Peyer's patch (tissue), 4 donors: ENCODE results near the gene F2RL3. TPM values are rescaled to one million over a fixed set of nuclear protein-coding genes. Genes with fewer than 3 reads are reported as not detected.

Experiments used
- DNase-seq, 3 donors: peaks; one replicate each; pipeline ENCODE4 v3.0.0-alpha.2; 2017 to 2019
- H3K27ac ChIP-seq, 4 donors: fragments of 200-600 bp; sonication (generic); one replicate each; pipeline ENCODE4 v1.5.1; 2016 to 2019
- H3K27me3 ChIP-seq, 2 donors: fragments of 200-600 bp; sonication (generic); one replicate each; pipeline ENCODE4 v1.5.1; 2019
- H3K36me3 ChIP-seq, 3 donors: fragments of 200-600 bp; sonication (generic); one replicate each; pipeline ENCODE4 v1.5.1; 2016 to 2019
- H3K4me1 ChIP-seq, 4 donors: fragments of 200-600 bp; sonication (generic); one replicate each; pipeline ENCODE4 v1.5.1; 2016 to 2019
- H3K4me3 ChIP-seq, 4 donors: fragments of 200-600 bp; sonication (generic); 1 replicate in 3 of 4; 2 replicates in 1 of 4; pipeline ENCODE4 v1.5.1; 2016 to 2019; ENCODE audit warnings: mild to moderate bottlenecking in 1 of 4
- H3K9me3 ChIP-seq, 4 donors: fragments of 200-600 bp; sonication (generic); one replicate each; pipeline ENCODE4 v1.5.1; 2016 to 2019; ENCODE audit warnings: mild to moderate bottlenecking in 1 of 4
- CTCF ChIP-seq, 6 experiments: fragments of 450-650 bp in 4 of 6; fragments of 200-600 bp in 2 of 6; sonication (generic) in 1 of 6; IDR thresholded peaks; one replicate each; pipeline ENCODE4 v1.5.1; 2017 to 2019; ENCODE audit warnings: antibody characterized with exemption in 6 of 6, mild to moderate bottlenecking in 3 of 6, moderate library complexity in 1 of 6
- POLR2A ChIP-seq, 2 donors: fragments of 450-650 bp; IDR thresholded peaks; one replicate each; pipeline ENCODE4 v1.5.1; 2017; ENCODE audit warnings: antibody characterized with exemption in 2 of 2, mild to moderate bottlenecking in 2 of 2, moderate library complexity in 2 of 2
- total RNA-seq, 4 donors: library from RNA; depleted of rRNA; stranded (reverse); fragments of >200 nt; gene quantifications; one replicate each; pipeline ENCODE4 v1.1.0, GENCODE V29; 2016

The F2RL3 gene
- total RNA-seq, 4 donors from 2014 or later: 3.9 to 11.6 (median 5.1) TPM

GRCh38 chr19:16896146-16897028, 7.6 kb downstream of the F2RL3 start:
- H3K27me3 ChIP-seq: no peaks in the 10 kb centered on the region
- H3K4me1 ChIP-seq: peaks cover 0 to 29% (median 14%) of the 10 kb centered on the region in 4 donors
- TF ChIP-seq CTCF (IDR thresholded peaks at IDR 0.05): no peak
- TF ChIP-seq POLR2A (IDR thresholded peaks at IDR 0.05): no peak
- H3K4me3 ChIP-seq: peak overlapping the region; percentile 51 to 57 (median 55)
- DNase-seq: no peak
- no peaks in the 10 kb centered on the region for H3K36me3 ChIP-seq
- H3K27ac ChIP-seq: peak overlapping the region; percentile 63 to 72 (median 68)
- H3K9me3 ChIP-seq: no peaks in the 10 kb centered on the region

- DNase-seq: peak; percentile 86 to 94 (median 89)
- Histone ChIP-seq H3K9me3 (no peaks in the 10 kb centered on the region), H3K27ac (peak overlapping the region; percentile 51 to 82 (median 74)), H3K4me1 (peaks cover 0 to 29% (median 14%) of the 10 kb centered on the region in 4 donors), H3K4me3 (peak overlapping the region; percentile 54 to 58 (median 56)), H3K36me3 (no peaks in the 10 kb centered on the region), H3K27me3 (no peaks in the 10 kb centered on the region)
- TF ChIP-seq CTCF (IDR thresholded peaks at IDR 0.05) (no peak), POLR2A (IDR thresholded peaks at IDR 0.05) (peak in 1 of 2 donors; percentile 19)
Observed at GRCh38 chr19:16897029-16897855, 8.4 kb downstream of the F2RL3 start.

GRCh38 chr19:16897856-16898161, 9.0 kb downstream of the F2RL3 start:
- H3K36me3 ChIP-seq: no peaks in the 10 kb centered on the region
- peaks cover 0 to 29% (median 14%) of the 10 kb centered on the region in 4 donors for H3K4me1 ChIP-seq
- no peaks in the 10 kb centered on the region for H3K27me3 ChIP-seq
- no peaks in the 10 kb centered on the region for H3K9me3 ChIP-seq
- peak overlapping the region; percentile 54 to 58 (median 56) for H3K4me3 ChIP-seq
- TF ChIP-seq POLR2A (IDR thresholded peaks at IDR 0.05) (no peak), CTCF (IDR thresholded peaks at IDR 0.05) (no peak)
- DNase-seq: peak in 1 of 3 donors; percentile 35
- peak overlapping the region; percentile 51 to 82 (median 74) for H3K27ac ChIP-seq

GRCh38 chr19:16898361-16899015, 9.7 kb downstream of the F2RL3 start:
- no peaks in the 10 kb centered on the region for H3K9me3 ChIP-seq
- no peak overlapping the region for H3K27ac ChIP-seq
- TF ChIP-seq CTCF (IDR thresholded peaks at IDR 0.05) (no peak), POLR2A (IDR thresholded peaks at IDR 0.05) (no peak)
- no peaks in the 10 kb centered on the region for H3K27me3 ChIP-seq
- H3K36me3 ChIP-seq: no peaks in the 10 kb centered on the region
- no peak for DNase-seq
- H3K4me3 ChIP-seq: no peak overlapping the region
- peaks cover 0 to 29% (median 12%) of the 10 kb centered on the region in 4 donors for H3K4me1 ChIP-seq

- H3K27ac ChIP-seq: no peak overlapping the region
- H3K9me3 ChIP-seq: no peaks in the 10 kb centered on the region
- no peaks in the 10 kb centered on the region for H3K27me3 ChIP-seq
- TF ChIP-seq POLR2A (IDR thresholded peaks at IDR 0.05) (no peak), CTCF (IDR thresholded peaks at IDR 0.05) (peak; percentile 31 to 55 (median 43))
- peaks cover 0 to 21% (median 7%) of the 10 kb centered on the region in 4 donors for H3K4me1 ChIP-seq
- no peak overlapping the region for H3K4me3 ChIP-seq
- no peaks in the 10 kb centered on the region for H3K36me3 ChIP-seq
- DNase-seq: peak in 2 of 3 donors; percentile 49 to 75
Observed at GRCh38 chr19:16899566-16900075, 10.8 kb downstream of the F2RL3 start.
